ENCODE results near the gene ASRGL1.
A peak's percentile ranks its signal among the peaks of the same experiment; 100 is the strongest.

The ASRGL1 gene

GRCh38 chr11:62393061-62393611 lies 55.9 kb downstream of the ASRGL1 start:
- DNase-seq (ENCODE audit: low spot score) = peak; percentile 50

DNA sequence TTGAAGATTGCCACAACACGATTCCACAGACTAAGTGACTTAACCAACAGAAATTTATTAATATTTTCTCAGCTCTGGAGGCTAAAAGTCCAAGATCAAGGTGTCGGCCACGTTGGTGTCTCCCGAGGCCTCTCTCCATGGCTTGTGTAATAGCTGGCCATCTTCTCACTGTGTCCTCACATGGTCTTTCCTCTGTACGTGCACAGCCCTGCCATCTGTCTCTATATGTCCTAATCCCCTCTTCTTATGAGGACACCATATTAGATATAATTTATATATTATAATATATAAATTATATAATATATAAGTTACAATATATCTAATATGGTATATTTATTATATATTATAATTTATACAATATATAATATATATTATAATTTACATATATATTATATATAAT lies 56.5 kb downstream of the ASRGL1 start:
- DNase-seq (ENCODE audit: low spot score) = no peak

DNA sequence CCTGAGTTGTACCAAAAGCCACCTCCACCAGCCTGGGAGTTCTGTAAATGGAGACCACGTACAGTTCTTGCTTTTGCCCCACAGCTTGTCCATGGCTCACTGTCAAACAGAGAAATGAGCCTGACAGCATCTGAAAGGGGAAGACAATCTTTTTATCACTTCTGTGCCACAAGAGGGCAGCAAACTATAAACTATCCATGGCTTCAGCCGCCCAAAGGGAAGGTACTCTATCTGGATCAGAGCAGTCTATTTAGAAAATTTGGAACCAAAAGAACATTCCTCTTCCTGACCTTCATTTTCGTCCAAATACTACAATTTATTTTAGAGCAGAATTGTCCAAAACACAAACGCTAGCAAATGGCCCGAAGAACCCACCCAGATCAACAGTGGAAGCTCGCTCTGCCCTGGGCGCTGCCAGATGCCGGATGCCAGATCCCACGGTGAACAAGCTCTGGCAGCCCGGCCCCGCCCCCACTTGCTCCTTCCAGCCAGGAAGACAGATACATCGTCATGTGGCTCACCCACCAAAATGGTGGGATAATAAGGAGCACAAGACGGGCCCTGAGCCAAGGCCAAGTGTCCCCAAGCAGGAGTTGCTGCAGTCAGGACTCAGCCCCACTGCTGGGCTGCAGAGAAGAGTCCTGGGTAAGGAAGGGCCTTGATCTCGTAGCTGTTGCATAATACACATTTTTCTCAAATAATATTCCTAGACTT lies 57.7 kb downstream of the ASRGL1 start:
- DNase-seq (ENCODE audit: low spot score) = peak; percentile 79

- DNase-seq (ENCODE audit: low spot score) = no peak
These were observed 58.8 kb downstream of the ASRGL1 start for GRCh38 chr11:62395885-62396551.

DNA sequence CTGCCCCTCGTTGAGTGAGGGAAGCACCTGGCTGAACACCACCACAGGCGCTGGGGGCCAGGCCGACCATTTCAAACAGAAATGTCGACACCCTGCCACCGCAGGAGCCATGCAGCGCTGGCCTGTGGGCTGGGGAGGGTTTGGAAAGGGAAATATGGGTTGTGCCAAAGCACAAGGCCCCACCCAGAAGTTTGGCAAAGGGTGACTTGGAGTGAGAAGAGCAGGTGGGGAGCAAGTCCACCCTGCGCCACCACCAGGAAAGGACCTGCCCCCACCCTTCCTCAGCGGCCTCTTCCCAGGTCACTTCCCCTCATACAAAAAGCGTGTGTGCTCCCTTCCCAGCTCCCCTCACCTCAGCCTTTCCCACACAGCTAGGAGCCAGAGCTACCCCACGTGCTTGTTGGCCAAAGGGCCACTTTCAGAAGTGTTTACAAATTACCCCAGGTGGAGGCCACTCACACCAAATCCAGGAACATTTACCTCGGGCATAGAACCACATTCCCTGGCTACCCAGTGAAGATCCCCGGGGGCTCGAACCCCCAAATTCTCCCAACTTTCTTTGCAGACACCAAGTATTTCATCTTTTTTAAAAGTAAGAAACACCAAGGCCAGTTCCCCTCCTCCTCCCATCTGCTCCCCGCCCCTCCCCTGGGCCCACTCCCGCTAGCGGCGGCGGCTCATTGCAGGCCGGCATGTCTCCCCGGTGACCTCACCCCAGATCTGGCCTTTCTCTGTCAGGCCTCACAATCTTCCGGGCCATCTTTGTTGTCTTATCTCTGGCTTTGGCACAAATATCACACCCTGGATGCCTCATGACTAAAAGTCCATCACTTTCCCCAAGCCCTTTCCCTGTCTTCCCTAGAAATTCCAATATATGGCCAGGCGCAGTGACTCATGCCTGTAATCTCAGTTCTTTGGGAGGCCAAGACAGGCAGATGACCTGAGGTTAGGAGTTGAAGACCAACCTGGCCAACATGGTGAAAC lies 61.1 kb downstream of the ASRGL1 start:
- DNase-seq (ENCODE audit: low spot score) = no peak

DNA sequence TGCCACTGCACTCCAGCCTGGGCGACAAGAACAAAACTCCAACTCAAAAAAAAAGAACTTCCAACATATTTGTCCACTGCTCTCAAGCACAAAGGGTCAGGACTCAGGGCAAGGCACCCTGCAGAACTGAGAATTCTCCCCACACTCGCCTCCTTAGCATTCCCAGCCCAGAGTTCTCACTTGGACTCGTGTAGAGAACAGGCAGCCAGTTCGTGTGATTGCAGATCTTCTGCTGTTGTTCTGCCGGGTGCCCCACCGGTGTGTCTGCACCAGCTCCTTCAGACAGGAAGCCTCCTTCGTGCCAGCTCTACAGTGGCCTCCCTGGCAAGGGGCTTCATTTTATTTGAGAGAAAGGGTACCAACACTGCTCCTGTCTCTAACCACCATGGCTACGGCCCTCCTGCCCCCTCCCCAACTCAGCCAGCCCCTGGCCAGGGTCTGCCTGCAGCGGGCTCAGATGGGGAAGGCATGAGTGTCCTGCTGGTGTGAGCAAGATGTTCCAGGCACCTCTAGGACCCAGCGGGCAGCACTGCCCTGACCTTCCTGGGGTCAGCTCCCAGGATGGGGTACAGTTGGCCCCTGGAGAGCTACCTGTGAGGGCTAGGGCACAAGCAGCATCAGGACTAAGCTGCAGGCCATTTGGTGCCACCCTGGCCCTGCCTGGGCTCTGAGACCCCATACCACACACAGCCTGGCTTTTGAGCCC lies 62.1 kb downstream of the ASRGL1 start:
- DNase-seq (ENCODE audit: low spot score) = no peak

GRCh38 chr11:62399878-62400266 lies 62.6 kb downstream of the ASRGL1 start:
- DNase-seq (ENCODE audit: low spot score) = no peak

DNA sequence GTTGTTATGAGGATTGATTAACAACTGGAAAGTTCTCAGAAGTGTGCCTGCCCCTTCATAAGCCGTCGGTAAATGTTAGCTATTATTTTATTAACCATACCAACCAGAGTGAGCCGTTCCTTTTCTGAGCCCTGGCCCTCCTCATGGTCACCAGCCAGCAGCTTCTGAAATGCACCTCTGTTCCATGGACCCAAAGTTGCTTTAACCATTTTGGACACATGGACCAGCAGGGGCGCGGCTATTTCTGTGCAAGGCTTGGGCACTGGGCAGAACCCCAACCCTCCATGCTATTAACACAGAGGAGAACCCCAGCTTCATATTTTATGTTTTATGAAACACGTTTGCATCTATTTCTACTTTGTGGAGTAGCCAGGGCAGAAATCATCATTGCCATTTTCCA lies 63.0 kb downstream of the ASRGL1 start:
- DNase-seq (ENCODE audit: low spot score) = no peak

GRCh38 chr11:62400760-62401159 lies 63.5 kb downstream of the ASRGL1 start:
- DNase-seq (ENCODE audit: low spot score) = peak; percentile 20

DNA sequence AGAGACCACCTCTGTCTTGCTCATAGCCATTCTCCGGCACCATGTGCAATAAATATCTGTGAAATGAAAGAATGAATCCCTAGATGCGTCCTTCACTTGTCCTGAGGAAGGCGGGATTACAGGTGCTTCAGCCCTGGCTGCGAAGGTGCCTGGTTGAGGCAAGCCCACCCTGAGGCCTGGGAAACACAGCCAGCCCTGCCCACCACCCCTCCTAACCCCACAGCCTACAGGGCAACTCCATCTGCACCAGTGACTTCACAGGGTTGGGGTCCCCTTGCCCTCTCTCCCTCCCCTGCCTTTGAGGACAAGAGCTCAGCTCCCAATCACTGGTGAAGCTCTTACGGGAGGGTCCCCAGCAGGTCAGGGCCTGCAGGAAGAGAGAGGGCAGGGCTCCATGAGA lies 64.1 kb downstream of the ASRGL1 start:
- DNase-seq (ENCODE audit: low spot score) = no peak

DNA sequence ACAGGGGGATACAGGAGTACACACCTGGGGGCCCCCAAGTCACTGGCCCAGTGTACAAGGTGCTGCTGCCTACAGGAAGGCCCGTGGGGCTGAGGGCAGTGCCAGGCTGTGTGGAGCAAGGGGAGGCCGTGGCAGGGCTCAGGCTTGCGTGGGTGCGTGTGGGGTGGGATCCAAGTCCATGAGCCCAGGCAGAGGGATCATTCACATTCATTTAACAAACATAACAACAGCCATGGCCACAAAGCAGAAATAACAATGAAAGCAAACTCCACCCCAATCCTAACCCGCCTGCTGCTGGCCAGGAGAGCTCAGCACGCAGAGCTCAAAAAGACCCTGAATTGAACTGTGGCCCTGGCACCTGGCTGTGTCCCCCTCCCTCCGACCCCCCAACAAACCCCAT lies 64.6 kb downstream of the ASRGL1 start:
- DNase-seq (ENCODE audit: low spot score) = no peak

- no peak for DNase-seq (ENCODE audit: low spot score)
These were observed 65.1 kb downstream of the ASRGL1 start for GRCh38 chr11:62402226-62402959.

DNA sequence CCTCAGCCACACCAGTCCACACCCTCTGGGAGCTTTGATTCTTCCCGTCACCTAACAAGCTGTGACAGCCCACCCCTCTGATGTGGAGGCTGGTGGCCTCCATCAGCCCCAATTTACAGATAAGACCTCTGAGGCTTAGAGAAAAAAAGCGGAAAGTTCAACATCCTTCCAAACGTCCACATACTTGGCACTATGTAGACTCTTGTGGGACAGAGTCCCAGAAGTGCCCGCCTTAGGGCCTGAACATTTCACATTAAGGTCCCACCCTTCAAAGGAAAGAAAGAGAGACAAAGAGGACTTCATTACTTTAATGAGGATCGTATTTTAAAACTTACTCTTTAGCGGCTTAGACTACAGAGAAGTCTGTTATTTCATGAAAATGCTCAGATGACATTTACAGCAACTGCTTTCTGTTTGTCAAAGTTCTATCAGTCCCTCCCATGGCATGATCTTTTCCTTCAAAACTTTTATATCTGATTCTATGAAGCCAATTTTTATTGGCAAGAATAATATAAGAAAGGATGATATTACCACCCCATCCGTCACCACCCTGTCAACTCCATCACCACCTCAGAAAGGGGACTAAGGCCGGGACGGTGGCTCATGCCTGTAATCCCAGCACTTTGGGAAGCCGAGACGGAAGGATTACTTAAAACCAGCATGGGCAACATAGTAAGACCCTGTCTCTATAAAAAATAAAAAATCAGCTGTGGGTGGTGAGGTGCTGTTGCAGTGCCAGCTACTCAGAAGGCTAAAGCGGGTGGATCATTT lies 65.9 kb downstream of the ASRGL1 start:
- no peak for DNase-seq (ENCODE audit: low spot score)

DNA sequence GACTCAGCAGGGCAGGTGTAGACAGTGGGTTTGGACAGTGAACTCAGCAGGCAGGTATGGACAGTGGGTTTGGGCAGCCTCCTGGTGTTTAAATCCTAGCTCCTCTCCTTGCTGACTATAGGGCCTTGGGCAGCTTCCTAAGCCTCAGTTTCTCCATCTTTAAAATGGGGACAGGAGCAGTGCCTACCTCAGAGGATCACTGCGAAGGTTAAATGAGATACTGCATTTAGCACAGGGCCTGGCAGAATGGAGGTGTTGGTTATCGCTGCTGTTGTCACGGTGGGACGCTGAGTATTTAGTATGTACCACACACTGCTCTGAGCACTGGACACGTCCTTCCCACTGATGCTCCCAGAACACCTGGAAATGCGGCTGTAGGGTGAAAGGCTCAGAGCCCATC lies 67.2 kb downstream of the ASRGL1 start:
- no peak for DNase-seq (ENCODE audit: low spot score)

DNA sequence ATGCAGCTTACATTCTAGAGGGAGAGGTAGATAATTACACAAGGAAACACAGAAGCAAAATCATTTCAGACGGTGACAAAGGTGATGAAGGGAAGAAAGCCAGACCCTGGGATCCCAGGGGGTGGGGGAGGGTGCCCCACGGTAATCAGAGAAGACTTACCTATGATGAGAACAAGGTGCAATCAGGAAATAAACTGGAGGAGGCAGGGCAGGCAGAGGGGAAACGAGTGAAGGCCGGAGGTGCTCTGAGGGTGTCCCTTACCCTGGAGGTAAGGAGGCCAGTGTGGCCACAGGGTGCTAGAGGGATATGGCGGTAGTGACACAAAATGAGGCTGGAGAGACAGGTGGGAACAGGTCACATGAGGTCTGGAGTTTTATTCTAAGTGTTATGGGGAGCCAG lies 67.7 kb downstream of the ASRGL1 start:
- DNase-seq (ENCODE audit: low spot score) = no peak

DNA sequence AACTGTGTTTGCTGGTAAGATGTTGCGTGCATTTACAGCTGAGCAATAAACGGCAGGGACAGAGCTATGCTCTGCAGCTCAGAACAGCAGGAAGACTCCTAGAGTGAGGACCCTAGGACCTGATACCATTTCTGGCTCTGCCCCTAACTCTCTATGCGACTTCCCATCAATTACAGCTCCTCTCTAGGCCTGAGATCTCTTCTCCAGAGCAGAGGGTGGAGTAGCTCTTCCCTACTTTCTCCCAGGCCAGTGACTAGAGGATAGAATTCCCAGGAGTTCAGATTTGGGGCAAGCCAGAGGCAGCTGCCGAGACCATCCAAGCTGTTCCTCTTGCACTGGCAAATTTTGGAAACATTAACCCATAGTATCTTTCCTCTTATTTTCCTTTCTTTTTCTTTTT lies 68.8 kb downstream of the ASRGL1 start:
- no peak for DNase-seq (ENCODE audit: low spot score)

DNA sequence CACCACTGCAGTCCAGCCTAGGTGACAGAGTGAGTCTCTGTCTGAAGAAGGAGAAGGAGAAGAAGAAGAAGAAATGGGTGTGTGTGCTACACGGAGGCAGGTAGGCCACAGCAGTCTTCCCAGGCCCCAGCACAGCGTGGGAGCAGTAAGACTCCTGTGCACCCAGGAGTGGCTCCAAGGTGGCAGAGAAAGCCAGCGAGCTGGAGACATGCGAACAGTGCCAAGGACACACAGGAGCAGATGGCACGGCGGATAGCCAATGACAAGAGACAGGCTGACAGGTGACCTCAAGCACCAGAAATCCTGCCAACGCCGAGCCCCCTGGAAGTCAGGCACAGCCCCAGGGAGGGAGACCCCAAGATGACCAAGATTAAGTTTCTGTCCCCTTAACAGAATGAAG lies 72.6 kb downstream of the ASRGL1 start:
- no peak for DNase-seq (ENCODE audit: low spot score)

DNA sequence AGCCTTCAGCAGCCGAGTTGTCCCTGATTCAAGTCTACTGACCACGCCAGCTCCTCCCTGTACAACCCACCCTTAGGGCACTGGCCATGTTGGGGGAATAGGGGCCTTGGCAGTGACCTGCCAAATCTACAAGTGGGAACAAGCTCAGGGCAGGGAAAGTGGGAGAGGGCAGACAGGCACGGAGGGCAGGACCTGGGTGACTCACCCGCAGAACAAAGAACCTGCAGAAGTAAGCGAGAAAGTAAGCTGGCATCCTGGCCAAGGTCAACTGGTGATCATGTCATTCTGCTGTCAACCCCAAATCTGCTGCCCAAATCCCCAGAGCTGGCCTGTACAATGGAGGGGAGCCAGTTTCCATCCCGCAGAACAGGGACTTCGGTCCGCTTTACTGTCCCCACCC lies 73.7 kb downstream of the ASRGL1 start:
- no peak for DNase-seq (ENCODE audit: low spot score)

- DNase-seq (ENCODE audit: low spot score) = no peak
These were observed 74.3 kb downstream of the ASRGL1 start for GRCh38 chr11:62411524-62411923.

DNA sequence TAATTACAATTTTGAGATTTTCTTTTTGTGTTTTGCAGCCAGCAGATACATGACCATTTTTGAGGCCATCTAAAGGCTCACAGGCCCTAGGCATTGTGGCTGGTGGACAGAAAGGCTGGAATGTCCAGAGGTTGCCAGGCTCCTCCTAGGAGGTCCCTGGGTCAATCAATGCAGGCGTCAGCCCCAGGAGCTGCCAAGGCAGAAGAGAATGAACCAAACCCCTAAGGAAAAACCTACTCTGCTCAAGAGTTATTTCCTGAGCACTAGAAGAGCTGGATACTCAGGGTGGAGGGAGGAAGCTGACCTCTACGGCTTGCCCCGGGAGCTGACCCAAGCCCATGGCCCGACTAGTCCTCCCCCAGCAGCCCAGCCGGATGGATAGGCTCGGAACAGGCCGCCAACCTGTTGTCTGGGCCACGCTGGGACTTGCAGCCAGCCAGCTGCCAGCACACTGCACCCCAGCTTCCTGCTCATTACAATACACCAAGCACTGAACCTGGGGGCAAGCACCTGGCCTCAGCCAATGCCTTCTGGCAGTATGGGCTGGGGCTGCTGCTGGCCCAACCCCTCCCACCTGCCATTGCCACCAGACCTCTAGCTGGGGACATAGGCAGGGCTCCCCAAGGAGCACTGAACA lies 75.9 kb downstream of the ASRGL1 start:
- no peak for DNase-seq (ENCODE audit: low spot score)

Measured in hematopoietic multipotent progenitor cell treated with erythropoietin and hydrocortisone succinate and interleukin-3 and kit ligand, for 17 days (in vitro differentiated cells).